HG02759 (cell line): Measurements from ENCODE around the gene RNF157.

Experiments
- ATAC-seq: cut with Tn5 transposase; IDR thresholded peaks from one replicate; pipeline ENCODE4 v1.9.1; 2021; ENCODE audit warnings: mild to moderate bottlenecking, moderate library complexity; ENCODE audit not compliant: unreplicated experiment

Gene RNF157

GRCh38 chr17:76163919-76164318 is 76.4 kb downstream of the RNF157 start:
- no peak for ATAC-seq

- no peak for ATAC-seq
Measured at GRCh38 chr17:76161619-76162266, 78.5 kb downstream of the RNF157 start.

GRCh38 chr17:76160896-76161528 is 79.3 kb downstream of the RNF157 start:
- no peak for ATAC-seq

GRCh38 chr17:76159157-76159556 is 81.1 kb downstream of the RNF157 start:
- ATAC-seq, result no peak

- ATAC-seq, result no peak
Measured at GRCh38 chr17:76157759-76158158, 82.5 kb downstream of the RNF157 start.

- ATAC-seq, result no peak
Measured at GRCh38 chr17:76156662-76156991, 83.7 kb downstream of the RNF157 start.

GRCh38 chr17:76155988-76156661 is 84.2 kb downstream of the RNF157 start:
- ATAC-seq, result no peak

- ATAC-seq, result no peak
Measured at GRCh38 chr17:76154936-76155845, 85.1 kb downstream of the RNF157 start.

- ATAC-seq, result no peak
Measured at GRCh38 chr17:76154292-76154691, 86.0 kb downstream of the RNF157 start.

GRCh38 chr17:76153640-76154039 is 86.7 kb downstream of the RNF157 start:
- ATAC-seq, result no peak

GRCh38 chr17:76153202-76153601 is 87.1 kb downstream of the RNF157 start:
- no peak for ATAC-seq

- no peak for ATAC-seq
Measured at GRCh38 chr17:76152591-76152990, 87.7 kb downstream of the RNF157 start.

GRCh38 chr17:76151896-76152454 is 88.3 kb downstream of the RNF157 start:
- ATAC-seq, result no peak

- ATAC-seq, result no peak
Measured at GRCh38 chr17:76150712-76151622, 89.3 kb downstream of the RNF157 start.

GRCh38 chr17:76149214-76149613 is 91.1 kb downstream of the RNF157 start:
- ATAC-seq, result no peak

GRCh38 chr17:76148015-76148326 is 92.3 kb downstream of the RNF157 start:
- ATAC-seq, result no peak

GRCh38 chr17:76147211-76148014 is 92.9 kb downstream of the RNF157 start:
- ATAC-seq, result no peak

- ATAC-seq, result no peak
Measured at GRCh38 chr17:76146053-76146851, 94.0 kb downstream of the RNF157 start.
